ENCODE data around the gene KMT2E.
"Not testable (repeated sequence)": the region's sequence is repeated elsewhere in the genome, so short reads cannot be mapped to it uniquely, and the experiment has no call there.

KMT2E gene

GRCh38 chr7:105013816-105014692, at the start of gene KMT2E:
TSS of gene KMT2E (plus strand) at chr7:105014205. CDS start at chr7:105040953, 26,748 bp downstream.
- DNase-seq, result no peak

GRCh38 chr7:104964626-104965236, 49.3 kb upstream of the KMT2E start:
- DNase-seq, result no peak

- no peak for DNase-seq
Observed at GRCh38 chr7:104966022-104966421, 48.0 kb upstream of the KMT2E start.

- no peak for DNase-seq
Observed at GRCh38 chr7:104967088-104967487, 46.9 kb upstream of the KMT2E start.

- DNase-seq, result no peak
Observed at GRCh38 chr7:104967595-104967994, 46.4 kb upstream of the KMT2E start.

- no peak for DNase-seq
Observed at GRCh38 chr7:104968648-104969047, 45.4 kb upstream of the KMT2E start.

GRCh38 chr7:104969183-104969582, 44.8 kb upstream of the KMT2E start:
- no peak for DNase-seq

- DNase-seq, result no peak
Observed at GRCh38 chr7:104971290-104972071, 42.5 kb upstream of the KMT2E start.

- DNase-seq, result no peak
Observed at GRCh38 chr7:104972500-104972899, 41.5 kb upstream of the KMT2E start.

GRCh38 chr7:104973227-104973626, 40.8 kb upstream of the KMT2E start:
- DNase-seq, result no peak

- no peak for DNase-seq
Observed at GRCh38 chr7:104973909-104974415, 40.0 kb upstream of the KMT2E start.

- DNase-seq, result not testable (repeated sequence)
Observed at GRCh38 chr7:104975553-104975952, 38.5 kb upstream of the KMT2E start.

GRCh38 chr7:104976966-104977636, 36.9 kb upstream of the KMT2E start:
- no peak for DNase-seq

- no peak for DNase-seq
Observed at GRCh38 chr7:104978460-104978859, 35.5 kb upstream of the KMT2E start.

- no peak for DNase-seq
Observed at GRCh38 chr7:104979167-104979841, 34.7 kb upstream of the KMT2E start.

GRCh38 chr7:104980440-104980839, 33.6 kb upstream of the KMT2E start:
- no peak for DNase-seq

GRCh38 chr7:104980841-104981671, 32.9 kb upstream of the KMT2E start:
- DNase-seq, result no peak

- DNase-seq, result no peak
Observed at GRCh38 chr7:104981672-104982037, 32.4 kb upstream of the KMT2E start.

- DNase-seq, result no peak
Observed at GRCh38 chr7:104982308-104983075, 31.5 kb upstream of the KMT2E start.

- no peak for DNase-seq
Observed at GRCh38 chr7:104983076-104983577, 30.9 kb upstream of the KMT2E start.
